Astrocyte of the cerebellum (primary cell): Measurements from ENCODE around the gene PARVB.

Experiments used
- DNase-seq: peaks from one replicate; pipeline ENCODE4 v3.0.0-alpha.2; 2011; ENCODE audit warnings: low read depth
- H3K4me3 ChIP-seq: 2 replicates; pipeline ENCODE4 v1.5.1; 2011; ENCODE audit warnings: mild to moderate bottlenecking, low read depth, low read length, moderate library complexity
- CTCF ChIP-seq: IDR thresholded peaks from 2 replicates; pipeline ENCODE4 v1.5.1; 2012; ENCODE audit warnings: low read length, low read depth, moderate library complexity, mild to moderate bottlenecking; ENCODE audit errors: missing control alignments
- in situ Hi-C: cut with HindIII; loops from 2 replicates; pipeline ENCODE4 v1.10.0; 2017; ENCODE audit warnings: low sequenced_read_pairs

The PARVB gene

DNA sequence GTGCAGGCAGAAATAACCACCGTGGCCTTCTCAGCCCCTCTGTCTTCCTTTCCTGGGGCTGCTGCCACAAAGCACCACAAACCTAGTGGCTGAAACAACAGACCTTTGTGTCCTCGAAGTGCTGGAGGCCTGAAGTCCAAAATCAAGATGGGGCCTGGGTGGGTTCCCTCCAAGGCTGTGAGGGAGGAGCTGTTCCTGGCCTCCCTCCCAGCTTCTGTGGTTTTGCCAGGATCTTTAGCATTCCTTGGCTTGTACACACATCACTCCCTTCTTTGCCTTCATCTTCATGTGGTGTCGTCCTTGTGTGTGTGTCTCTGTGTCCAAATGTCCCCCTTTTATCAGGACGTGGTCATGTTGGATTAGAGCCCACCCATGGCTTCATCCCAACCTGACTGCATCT, 127.6 kb downstream of the PARVB start:
- in situ Hi-C loops = loop anchor here (10.0 kb wide), 1 partner anchor 153 kb away; no protein-coding TSS in a partner anchor
- no peak for TF ChIP-seq CTCF
- peak; percentile 79 for DNase-seq
- no peak overlapping the region for H3K4me3 ChIP-seq

DNA sequence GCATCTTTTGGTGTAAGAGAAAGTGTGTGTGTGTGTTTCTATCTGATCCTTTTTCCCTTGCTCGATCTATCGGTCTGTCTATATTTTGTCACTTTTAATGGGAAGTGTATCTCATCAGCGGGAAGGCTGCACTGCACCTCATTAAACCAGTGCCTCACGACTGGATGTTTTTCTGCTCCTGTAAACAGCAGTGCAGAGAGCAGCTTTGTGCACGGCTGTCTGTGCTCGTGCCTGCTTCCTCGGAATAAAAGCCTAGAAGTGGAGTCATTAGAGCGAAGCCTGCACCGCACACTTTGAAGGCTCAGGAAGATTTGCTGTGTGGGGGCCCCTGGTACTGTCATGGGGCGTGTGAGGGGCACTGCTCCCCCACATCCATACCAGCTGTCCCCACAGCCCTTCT, 129.6 kb downstream of the PARVB start:
- no peak for DNase-seq
- in situ Hi-C loops = loop anchor here (10.0 kb wide), 1 partner anchor 151 kb away; no protein-coding TSS in a partner anchor
- TF ChIP-seq CTCF = no peak
- no peak overlapping the region for H3K4me3 ChIP-seq

- H3K4me3 ChIP-seq = no peak overlapping the region
- in situ Hi-C loops = loop anchor here (10.0 kb wide), 1 partner anchor 150 kb away; no protein-coding TSS in a partner anchor
- no peak for TF ChIP-seq CTCF
- peak; percentile 64 for DNase-seq
These were observed 130.4 kb downstream of the PARVB start for GRCh38 chr22:44154436-44154942.

DNA sequence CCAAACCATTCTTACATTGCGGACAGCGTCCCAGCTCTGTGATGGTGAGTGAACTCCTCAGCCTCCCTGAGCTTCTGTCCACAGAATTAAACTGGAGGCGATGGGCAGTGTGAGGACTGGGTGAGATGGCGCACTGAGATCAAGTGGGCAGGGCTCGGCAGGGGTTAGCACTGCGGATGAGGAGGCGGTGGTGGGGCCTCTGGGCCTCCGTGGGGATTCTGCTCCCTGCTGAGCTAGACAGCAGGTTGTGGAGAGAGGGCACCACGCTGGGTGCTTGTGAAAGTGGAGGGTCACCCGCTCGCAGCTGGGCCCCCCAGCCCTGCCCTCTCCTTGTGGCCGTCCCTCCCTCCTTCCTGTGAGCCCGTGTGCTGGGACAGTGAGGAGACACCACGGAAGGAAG, 131.0 kb downstream of the PARVB start:
- in situ Hi-C loops = loop anchor here (5.0 to 10.0 kb wide), 2 partner anchors 77 to 150 kb away; no protein-coding TSS in a partner anchor
- TF ChIP-seq CTCF = no peak
- no peak overlapping the region for H3K4me3 ChIP-seq
- no peak for DNase-seq

- in situ Hi-C loops = loop anchor here (5.0 to 10.0 kb wide), 2 partner anchors 74 to 147 kb away; no protein-coding TSS in a partner anchor
- no peak for DNase-seq
- TF ChIP-seq CTCF = no peak
- no peak overlapping the region for H3K4me3 ChIP-seq
These were observed 134.0 kb downstream of the PARVB start for GRCh38 chr22:44157916-44158618.

- no peak for DNase-seq
- no peak for TF ChIP-seq CTCF
- H3K4me3 ChIP-seq = no peak overlapping the region
- in situ Hi-C loops = loop anchor here (5.0 to 10.0 kb wide), 2 partner anchors 73 to 146 kb away; no protein-coding TSS in a partner anchor
These were observed 134.7 kb downstream of the PARVB start for GRCh38 chr22:44158816-44159215.
